AG09309 (cell line): ENCODE results near the gene MAPT.

ENCODE experiments used
- DNase-seq: peaks from one replicate; pipeline ENCODE4 v3.0.0-alpha.2; 2010; ENCODE audit warnings: low read depth
- H3K4me3 ChIP-seq: 2 replicates; pipeline ENCODE4 v1.5.1; 2011; ENCODE audit warnings: mild to moderate bottlenecking, low read depth, low read length, moderate library complexity; ENCODE audit not compliant: control insufficient read depth
- CTCF ChIP-seq: IDR thresholded peaks from 2 replicates; pipeline ENCODE4 v1.5.1; 2011; ENCODE audit warnings: mild to moderate bottlenecking, low read depth, low read length, inconsistent platforms; ENCODE audit not compliant: insufficient read depth, control insufficient read depth; ENCODE audit errors: missing control alignments

The MAPT gene

GRCh38 chr17:45974916-45975630, 80.7 kb downstream of the MAPT start:
- no peak for TF ChIP-seq CTCF

GRCh38 chr17:45975640-45976295, 81.4 kb downstream of the MAPT start:
- no peak for TF ChIP-seq CTCF
- no peak overlapping the region for H3K4me3 ChIP-seq
- DNase-seq: no peak

More at GRCh38 chr17:45974916-45975630, 80.7 kb downstream of the MAPT start:
- no peak overlapping the region for H3K4me3 ChIP-seq
- no peak for DNase-seq

- no peak for DNase-seq
- no peak for TF ChIP-seq CTCF
- no peak overlapping the region for H3K4me3 ChIP-seq
Observed at GRCh38 chr17:45976391-45976754, 82.0 kb downstream of the MAPT start.

- no peak for TF ChIP-seq CTCF
- no peak for DNase-seq
- H3K4me3 ChIP-seq: no peak overlapping the region
Observed at GRCh38 chr17:45976755-45977505, 82.6 kb downstream of the MAPT start.

- no peak overlapping the region for H3K4me3 ChIP-seq
- TF ChIP-seq CTCF: no peak
- no peak for DNase-seq
Observed at GRCh38 chr17:45977506-45977824, 83.1 kb downstream of the MAPT start.

GRCh38 chr17:45977976-45978626, 83.7 kb downstream of the MAPT start:
- no peak for DNase-seq
- no peak for TF ChIP-seq CTCF
- no peak overlapping the region for H3K4me3 ChIP-seq
